ENCODE measurements around the gene ADAMTS12.

GRCh38 chr5:33905381-33905780, 13.6 kb upstream of the ADAMTS12 start:
- TF ChIP-seq, protein P1, sequence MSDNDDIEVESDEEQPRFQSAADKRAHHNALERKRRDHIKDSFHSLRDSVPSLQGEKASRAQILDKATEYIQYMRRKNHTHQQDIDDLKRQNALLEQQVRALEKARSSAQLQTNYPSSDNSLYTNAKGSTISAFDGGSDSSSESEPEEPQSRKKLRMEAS (IDR thresholded peaks at IDR 0.05) = no peak
- TF ChIP-seq, protein P2, sequence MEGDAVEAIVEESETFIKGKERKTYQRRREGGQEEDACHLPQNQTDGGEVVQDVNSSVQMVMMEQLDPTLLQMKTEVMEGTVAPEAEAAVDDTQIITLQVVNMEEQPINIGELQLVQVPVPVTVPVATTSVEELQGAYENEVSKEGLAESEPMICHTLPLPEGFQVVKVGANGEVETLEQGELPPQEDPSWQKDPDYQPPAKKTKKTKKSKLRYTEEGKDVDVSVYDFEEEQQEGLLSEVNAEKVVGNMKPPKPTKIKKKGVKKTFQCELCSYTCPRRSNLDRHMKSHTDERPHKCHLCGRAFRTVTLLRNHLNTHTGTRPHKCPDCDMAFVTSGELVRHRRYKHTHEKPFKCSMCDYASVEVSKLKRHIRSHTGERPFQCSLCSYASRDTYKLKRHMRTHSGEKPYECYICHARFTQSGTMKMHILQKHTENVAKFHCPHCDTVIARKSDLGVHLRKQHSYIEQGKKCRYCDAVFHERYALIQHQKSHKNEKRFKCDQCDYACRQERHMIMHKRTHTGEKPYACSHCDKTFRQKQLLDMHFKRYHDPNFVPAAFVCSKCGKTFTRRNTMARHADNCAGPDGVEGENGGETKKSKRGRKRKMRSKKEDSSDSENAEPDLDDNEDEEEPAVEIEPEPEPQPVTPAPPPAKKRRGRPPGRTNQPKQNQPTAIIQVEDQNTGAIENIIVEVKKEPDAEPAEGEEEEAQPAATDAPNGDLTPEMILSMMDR (IDR thresholded peaks at IDR 0.05; ENCODE audit: low read depth, low read length, missing input control) = no peak
- TF ChIP-seq JUND (IDR thresholded peaks at IDR 0.05) (no peak), RAD21 (IDR thresholded peaks at IDR 0.05) (no peak)

Data from liver (tissue), 3 donors.